Mesendoderm (in vitro differentiated cells): ENCODE data around the gene SCUBE1.

Source experiments
- DNase-seq: peaks from one replicate; pipeline ENCODE4 v3.0.0; 2013
- H2AK5ac ChIP-seq: 2 replicates; pipeline ENCODE4 v1.6.1; 2013; ENCODE audit warnings: low read length, inconsistent platforms
- H2BK120ac ChIP-seq: 2 replicates; pipeline ENCODE4 v1.6.1; 2013; ENCODE audit warnings: low read depth, mild to moderate bottlenecking, low read length, moderate library complexity, mixed read lengths
- H2BK15ac ChIP-seq: replicated peaks from 2 replicates; pipeline ENCODE4 v1.6.1; 2013; ENCODE audit warnings: low read depth, mild to moderate bottlenecking, moderate library complexity
- H2BK5ac ChIP-seq: 2 replicates; pipeline ENCODE4 v1.6.1; 2013; ENCODE audit warnings: low read length, inconsistent platforms
- H3K18ac ChIP-seq: 2 replicates; pipeline ENCODE4 v1.6.1; 2013; ENCODE audit warnings: mild to moderate bottlenecking, low read length, mixed read lengths
- H3K23ac ChIP-seq: one replicate; pipeline ENCODE4 v1.6.1; 2013; ENCODE audit warnings: low read length
- H3K27ac ChIP-seq: 2 replicates; pipeline ENCODE4 v1.5.1; 2013; ENCODE audit warnings: low read depth, mild to moderate bottlenecking, inconsistent platforms, low read length, moderate library complexity
- H3K27me3 ChIP-seq: 2 replicates; pipeline ENCODE4 v1.6.1; 2013; ENCODE audit warnings: low read length, control low read depth, mild to moderate bottlenecking, inconsistent platforms; ENCODE audit not compliant: insufficient read depth, poor library complexity
- H3K36me3 ChIP-seq: 2 replicates; pipeline ENCODE4 v1.6.1; 2013; ENCODE audit warnings: low read length, inconsistent platforms; ENCODE audit not compliant: control insufficient read depth, insufficient read depth
- H3K4ac ChIP-seq: one replicate; pipeline ENCODE4 v1.6.1; 2013; ENCODE audit warnings: low read depth, mild to moderate bottlenecking, low read length, moderate library complexity
- H3K4me1 ChIP-seq: 2 replicates; pipeline ENCODE4 v1.6.1; 2013; ENCODE audit warnings: low read depth, low read length, inconsistent platforms; ENCODE audit not compliant: control insufficient read depth
- H3K4me2 ChIP-seq: 2 replicates; pipeline ENCODE4 v1.6.1; 2013; ENCODE audit warnings: low read length
- H3K4me3 ChIP-seq: 2 replicates; pipeline ENCODE4 v1.5.1; 2013; ENCODE audit warnings: mild to moderate bottlenecking, low read length
- H3K56ac ChIP-seq: one replicate; pipeline ENCODE4 v1.6.1; 2013; ENCODE audit warnings: low read length
- H3K79me1 ChIP-seq: 2 replicates; pipeline ENCODE4 v1.6.1; 2013; ENCODE audit warnings: low read length, inconsistent platforms
- H3K79me2 ChIP-seq: 2 replicates; pipeline ENCODE4 v1.6.1; 2013; ENCODE audit warnings: mild to moderate bottlenecking, low read length; ENCODE audit not compliant: control insufficient read depth, insufficient read depth
- H3K9ac ChIP-seq: 2 replicates; pipeline ENCODE4 v1.6.1; 2013; ENCODE audit warnings: low read length, inconsistent platforms
- H4K5ac ChIP-seq: one replicate; pipeline ENCODE4 v1.6.1; 2013; ENCODE audit warnings: low read length
- H4K8ac ChIP-seq: one replicate; pipeline ENCODE4 v1.6.1; 2013; ENCODE audit warnings: low read depth, mild to moderate bottlenecking, control low read depth, low read length, moderate library complexity
- WGBS: extraction: QIAGEN DNeasy Blood & Tissue Kit; methylation state at CpG from one replicate; pipeline ENCODE4 v1.1.7; 2013; ENCODE audit warnings: low lambda C conversion rate, missing lambda C conversion rate; ENCODE audit not compliant: insufficient coverage; ENCODE audit errors: extremely low coverage; 5-methylcytosine and 5-hydroxymethylcytosine counted together

SCUBE1 gene

DNA sequence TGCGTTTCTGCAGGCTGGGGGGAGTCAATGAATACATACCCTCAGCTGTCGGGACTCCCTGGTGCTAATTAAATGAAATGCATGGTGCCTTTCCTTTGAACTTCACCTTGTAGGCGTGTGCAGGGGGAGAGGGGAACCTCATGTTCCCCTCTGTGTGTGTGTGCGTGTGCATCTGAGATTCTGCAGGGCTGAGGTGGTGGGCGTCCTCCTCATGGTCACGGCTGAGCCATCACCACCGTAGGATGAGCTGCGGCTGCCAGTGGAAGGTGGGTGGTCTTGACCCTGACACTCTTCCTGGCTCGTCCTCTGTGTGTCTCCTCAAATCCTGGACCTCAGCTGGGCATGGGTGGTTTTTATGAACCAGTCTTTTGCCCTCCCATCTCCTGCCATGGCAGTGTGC lies 103.2 kb downstream of the SCUBE1 start:
- H3K4me3 ChIP-seq = no peak overlapping the region
- H2BK15ac ChIP-seq = no peak overlapping the region
- no peak overlapping the region for H3K23ac ChIP-seq
- no peaks in the 10 kb centered on the region for H3K36me3 ChIP-seq
- H4K8ac ChIP-seq = no peak overlapping the region
- H2BK5ac ChIP-seq = no peak overlapping the region
- DNase-seq = no peak
- H3K79me1 ChIP-seq = no peaks in the 10 kb centered on the region
- H3K56ac ChIP-seq = no peak overlapping the region
- no peak overlapping the region for H2AK5ac ChIP-seq
- WGBS = no CpG with 5 or more reads among the region's 9 CpGs
- no peak overlapping the region for H3K4me2 ChIP-seq
- no peaks in the 10 kb centered on the region for H3K79me2 ChIP-seq
- H4K5ac ChIP-seq = no peak overlapping the region
- H3K27me3 ChIP-seq = no peaks in the 10 kb centered on the region
- no peak overlapping the region for H3K27ac ChIP-seq
- no peaks in the 10 kb centered on the region for H3K4me1 ChIP-seq
- H3K4ac ChIP-seq = no peak overlapping the region
- no peak overlapping the region for H3K18ac ChIP-seq
- H2BK120ac ChIP-seq = no peak overlapping the region
- no peak overlapping the region for H3K9ac ChIP-seq

GRCh38 chr22:43239193-43239780 lies 103.9 kb downstream of the SCUBE1 start:
- Histone ChIP-seq H3K4me2 (no peak overlapping the region), H3K4me3 (no peak overlapping the region), H2BK120ac (no peak overlapping the region), H2BK5ac (no peak overlapping the region), H3K27ac (no peak overlapping the region), H4K8ac (no peak overlapping the region), H3K4ac (no peak overlapping the region), H3K56ac (no peak overlapping the region), H3K4me1 (no peaks in the 10 kb centered on the region), H4K5ac (no peak overlapping the region), H2AK5ac (no peak overlapping the region), H3K9ac (no peak overlapping the region), H3K36me3 (no peaks in the 10 kb centered on the region), H3K18ac (no peak overlapping the region), H3K79me2 (no peaks in the 10 kb centered on the region), H3K79me1 (no peaks in the 10 kb centered on the region), H2BK15ac (no peak overlapping the region), H3K23ac (no peak overlapping the region), H3K27me3 (no peaks in the 10 kb centered on the region)
- no CpG with 5 or more reads among the region's 7 CpGs for WGBS
- no peak for DNase-seq

GRCh38 chr22:43238526-43239006 lies 104.6 kb downstream of the SCUBE1 start:
- H3K4ac ChIP-seq = no peak overlapping the region
- WGBS = no CpG with 5 or more reads among the region's 19 CpGs
- no peak for DNase-seq
- H3K79me1 ChIP-seq = no peaks in the 10 kb centered on the region
- H3K79me2 ChIP-seq = no peaks in the 10 kb centered on the region
- no peak overlapping the region for H4K5ac ChIP-seq
- no peaks in the 10 kb centered on the region for H3K36me3 ChIP-seq
- H3K27ac ChIP-seq = no peak overlapping the region
- no peak overlapping the region for H4K8ac ChIP-seq
- H3K4me2 ChIP-seq = no peak overlapping the region
- H2BK5ac ChIP-seq = no peak overlapping the region
- no peak overlapping the region for H3K18ac ChIP-seq
- H3K56ac ChIP-seq = no peak overlapping the region
- H2BK120ac ChIP-seq = no peak overlapping the region
- no peak overlapping the region for H3K9ac ChIP-seq
- no peak overlapping the region for H2AK5ac ChIP-seq
- H3K4me3 ChIP-seq = no peak overlapping the region
- H2BK15ac ChIP-seq = no peak overlapping the region
- H3K27me3 ChIP-seq = no peaks in the 10 kb centered on the region
- no peaks in the 10 kb centered on the region for H3K4me1 ChIP-seq
- no peak overlapping the region for H3K23ac ChIP-seq

GRCh38 chr22:43237280-43237679 lies 105.9 kb downstream of the SCUBE1 start:
- no CpG with 5 or more reads among the region's 9 CpGs for WGBS
- no peak overlapping the region for H4K8ac ChIP-seq
- no peak overlapping the region for H3K56ac ChIP-seq
- H3K23ac ChIP-seq = no peak overlapping the region
- H2BK5ac ChIP-seq = no peak overlapping the region
- no peaks in the 10 kb centered on the region for H3K79me1 ChIP-seq
- no peaks in the 10 kb centered on the region for H3K36me3 ChIP-seq
- no peak overlapping the region for H3K4ac ChIP-seq
- no peaks in the 10 kb centered on the region for H3K79me2 ChIP-seq
- H2AK5ac ChIP-seq = no peak overlapping the region
- no peak overlapping the region for H2BK15ac ChIP-seq
- no peak for DNase-seq
- H3K27me3 ChIP-seq = no peaks in the 10 kb centered on the region
- no peaks in the 10 kb centered on the region for H3K4me1 ChIP-seq
- H3K9ac ChIP-seq = no peak overlapping the region
- H3K4me3 ChIP-seq = no peak overlapping the region
- H2BK120ac ChIP-seq = no peak overlapping the region
- no peak overlapping the region for H3K27ac ChIP-seq
- no peak overlapping the region for H3K18ac ChIP-seq
- H4K5ac ChIP-seq = no peak overlapping the region
- H3K4me2 ChIP-seq = no peak overlapping the region

GRCh38 chr22:43236411-43237166 lies 106.6 kb downstream of the SCUBE1 start:
- Histone ChIP-seq H3K23ac (no peak overlapping the region), H3K79me1 (no peaks in the 10 kb centered on the region), H2BK15ac (no peak overlapping the region), H3K4me2 (no peak overlapping the region), H3K18ac (no peak overlapping the region), H2BK120ac (no peak overlapping the region), H3K56ac (no peak overlapping the region), H3K27ac (no peak overlapping the region), H2BK5ac (no peak overlapping the region), H4K5ac (no peak overlapping the region), H3K27me3 (no peaks in the 10 kb centered on the region), H3K4ac (no peak overlapping the region), H4K8ac (no peak overlapping the region), H3K4me3 (no peak overlapping the region), H3K4me1 (no peaks in the 10 kb centered on the region), H3K9ac (no peak overlapping the region), H3K36me3 (no peaks in the 10 kb centered on the region), H3K79me2 (no peaks in the 10 kb centered on the region), H2AK5ac (no peak overlapping the region)
- DNase-seq = peak; percentile 19
- no CpG with 5 or more reads among the region's 14 CpGs for WGBS
